GM23248 (cell line): ENCODE measurements around the gene PTPRA.

Experiments used
- EZH2 ChIP-seq: fragments of 200-600 bp; sonication (generic); IDR thresholded peaks from 2 replicates; pipeline ENCODE4 v1.6.1; 2018; ENCODE audit warnings: antibody characterized with exemption, mild to moderate bottlenecking; ENCODE audit not compliant: insufficient read depth, poor library complexity, severe bottlenecking
- EZH2phosphoT487 ChIP-seq: fragments of 200-600 bp; sonication (generic); IDR thresholded peaks from 2 replicates; pipeline ENCODE4 v1.6.1; 2018; ENCODE audit warnings: antibody characterized with exemption, moderate library complexity, mild to moderate bottlenecking, low read depth; ENCODE audit not compliant: insufficient read depth

- TF ChIP-seq EZH2phosphoT487 (no peak), EZH2 (no peak)
Measured at GRCh38 chr20:2909953-2910352, 36.7 kb downstream of the PTPRA start.
